Breast epithelium (tissue), 4 donors: Measurements from ENCODE around the gene TFG. TPM values are rescaled to one million over a fixed set of nuclear protein-coding genes. Genes with fewer than 3 reads are reported as not detected.

Experiments used
- DNase-seq, 2 donors: peaks; one replicate each; pipeline ENCODE4 v3.0.0-alpha.2; 2019; ENCODE audit warnings: low spot score in 2 of 2
- H3K27ac ChIP-seq, 2 donors: fragments of 200-600 bp; sonication (generic) in 1 of 2; one replicate each; pipeline ENCODE4 v1.5.1; 2016 to 2019; ENCODE audit warnings: mild to moderate bottlenecking in 1 of 2
- H3K27me3 ChIP-seq, 2 donors: fragments of 200-600 bp; sonication (generic) in 1 of 2; one replicate each; pipeline versions ENCODE4 v1.5.1 to v1.6.0; 2017 to 2019; ENCODE audit warnings: control low read depth in 1 of 2, mild to moderate bottlenecking in 1 of 2
- H3K36me3 ChIP-seq: fragments of 200-600 bp; one replicate; pipeline ENCODE4 v1.5.1; 2019
- H3K4me1 ChIP-seq, 2 donors: fragments of 200-600 bp; sonication (generic); one replicate each; pipeline ENCODE4 v1.5.1; 2016 to 2019; ENCODE audit warnings: control low read depth in 1 of 2
- H3K4me3 ChIP-seq, 3 donors: fragments of 200-600 bp; sonication (generic); 1 replicate in 2 of 3; 2 replicates in 1 of 3; pipeline ENCODE4 v1.5.1; 2016 to 2019; ENCODE audit warnings: mild to moderate bottlenecking in 3 of 3, moderate library complexity in 2 of 3
- H3K9me3 ChIP-seq, 2 donors: fragments of 200-600 bp; sonication (generic) in 1 of 2; one replicate each; pipeline ENCODE4 v1.5.1; 2016 to 2019; ENCODE audit warnings: control low read depth in 1 of 2
- CTCF ChIP-seq, 3 donors: fragments of 450-650 bp; IDR thresholded peaks; one replicate each; pipeline ENCODE4 v1.5.1; 2016 to 2017; ENCODE audit warnings: antibody characterized with exemption in 3 of 3, mild to moderate bottlenecking in 3 of 3, moderate library complexity in 3 of 3
- POLR2A ChIP-seq: fragments of 450-650 bp; IDR thresholded peaks from one replicate; pipeline ENCODE4 v1.6.1; 2016; ENCODE audit warnings: antibody characterized with exemption, mild to moderate bottlenecking, moderate library complexity
- POLR2AphosphoS5 ChIP-seq, 3 donors: sonication (generic); formaldehyde crosslinking; IDR thresholded peaks; one replicate each; pipeline ENCODE4 v1.6.1; 2017; ENCODE audit warnings: antibody characterized with exemption in 3 of 3
- intact Hi-C: fragments of 100-400 bp; cut with DNase I; formaldehyde crosslinking; loops from one replicate; pipeline ENCODE4 v1.15.1; 2023; ENCODE audit warnings: low total_unique reads
- total RNA-seq, 3 donors: library from RNA; depleted of rRNA; stranded (reverse); fragments of >200 nt; gene quantifications; one replicate each; pipeline ENCODE4 v1.1.0, GENCODE V29; 2016

The TFG gene
- total RNA-seq, 3 donors from 2014 or later = 72.4 to 77.0 (median 72.8) TPM

- Histone ChIP-seq H3K4me3 (no peak overlapping the region), H3K27me3 (no peaks in the 10 kb centered on the region), H3K27ac (no peak overlapping the region), H3K36me3 (no peaks in the 10 kb centered on the region), H3K9me3 (no peaks in the 10 kb centered on the region), H3K4me1 (no peaks in the 10 kb centered on the region)
- intact Hi-C loops = loop anchor here (5.0 kb wide), 1 partner anchor 361 kb away; no protein-coding TSS in a partner anchor
- DNase-seq = no peak
- TF ChIP-seq POLR2AphosphoS5 (IDR thresholded peaks at IDR 0.05) (no peak), POLR2A (no peak), CTCF (IDR thresholded peaks at IDR 0.05) (no peak)
Observed at GRCh38 chr3:100756441-100756840, 47.1 kb downstream of the TFG start.

GRCh38 chr3:100759159-100759558 is 49.9 kb downstream of the TFG start:
- no peak for TF ChIP-seq CTCF (IDR thresholded peaks at IDR 0.05)
- no peak for TF ChIP-seq POLR2AphosphoS5 (IDR thresholded peaks at IDR 0.05)
- no peak for TF ChIP-seq POLR2A
- H3K27ac ChIP-seq = no peak overlapping the region
- H3K36me3 ChIP-seq = no peaks in the 10 kb centered on the region
- no peaks in the 10 kb centered on the region for H3K27me3 ChIP-seq
- no peak overlapping the region for H3K4me3 ChIP-seq
- H3K4me1 ChIP-seq = no peaks in the 10 kb centered on the region
- no peaks in the 10 kb centered on the region for H3K9me3 ChIP-seq
- intact Hi-C loops = loop anchor here (5.0 kb wide), 1 partner anchor 358 kb away; no protein-coding TSS in a partner anchor
- no peak for DNase-seq

DNA sequence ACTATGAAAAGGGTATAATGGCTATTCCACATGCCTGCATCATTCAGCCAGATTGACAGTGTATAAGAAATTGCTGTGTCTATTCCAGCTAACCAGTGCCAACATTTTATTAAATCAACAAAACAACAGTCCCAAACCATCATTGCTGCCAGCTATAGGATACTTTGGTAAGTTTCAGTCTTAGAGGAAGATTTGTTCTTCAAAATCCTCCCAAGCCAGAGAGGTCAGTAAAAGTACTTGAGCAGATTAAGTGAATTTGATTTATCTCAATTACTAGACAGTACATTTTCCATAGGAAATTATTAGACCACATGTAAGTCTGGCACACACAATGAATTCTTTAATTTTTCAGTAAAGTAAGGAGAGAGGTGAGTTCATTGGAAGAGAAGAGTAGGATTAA is 50.7 kb downstream of the TFG start:
- TF ChIP-seq POLR2A (no peak), CTCF (IDR thresholded peaks at IDR 0.05) (no peak), POLR2AphosphoS5 (IDR thresholded peaks at IDR 0.05) (no peak)
- intact Hi-C loops = loop anchor here (5.0 kb wide), 1 partner anchor 357 kb away; no protein-coding TSS in a partner anchor
- no peak for DNase-seq
- H3K9me3 ChIP-seq = no peaks in the 10 kb centered on the region
- H3K27ac ChIP-seq = no peak overlapping the region
- H3K4me3 ChIP-seq = no peak overlapping the region
- no peaks in the 10 kb centered on the region for H3K4me1 ChIP-seq
- H3K36me3 ChIP-seq = no peaks in the 10 kb centered on the region
- H3K27me3 ChIP-seq = no peaks in the 10 kb centered on the region

GRCh38 chr3:100760377-100760776 is 51.1 kb downstream of the TFG start:
- no peak for TF ChIP-seq POLR2AphosphoS5 (IDR thresholded peaks at IDR 0.05)
- no peak for TF ChIP-seq CTCF (IDR thresholded peaks at IDR 0.05)
- no peak for TF ChIP-seq POLR2A
- intact Hi-C loops = no loop called here
- no peaks in the 10 kb centered on the region for H3K9me3 ChIP-seq
- no peak overlapping the region for H3K4me3 ChIP-seq
- H3K27ac ChIP-seq = no peak overlapping the region
- no peak for DNase-seq
- no peaks in the 10 kb centered on the region for H3K36me3 ChIP-seq
- H3K4me1 ChIP-seq = no peaks in the 10 kb centered on the region
- no peaks in the 10 kb centered on the region for H3K27me3 ChIP-seq

GRCh38 chr3:100761211-100761942 is 52.1 kb downstream of the TFG start:
- TF ChIP-seq POLR2AphosphoS5 (IDR thresholded peaks at IDR 0.05) = no peak
- TF ChIP-seq POLR2A = no peak
- TF ChIP-seq CTCF (IDR thresholded peaks at IDR 0.05) = no peak

More at GRCh38 chr3:100761211-100761942, 52.1 kb downstream of the TFG start:
- H3K27me3 ChIP-seq = no peaks in the 10 kb centered on the region
- no peak for DNase-seq
- H3K4me3 ChIP-seq = no peak overlapping the region
- intact Hi-C loops = no loop called here
- no peak overlapping the region for H3K27ac ChIP-seq
- no peaks in the 10 kb centered on the region for H3K4me1 ChIP-seq
- H3K9me3 ChIP-seq = no peaks in the 10 kb centered on the region
- no peaks in the 10 kb centered on the region for H3K36me3 ChIP-seq
